Measurements from ENCODE around the gene RNF181.
"Not testable (repeated sequence)": the region's sequence is repeated elsewhere in the genome, so short reads cannot be mapped to it uniquely, and the experiment has no call there.

Gene RNF181

GRCh38 chr2:85617723-85618122 is 22.2 kb downstream of the RNF181 start:
- not testable (repeated sequence) for DNase-seq

GRCh38 chr2:85619617-85620016 is 24.1 kb downstream of the RNF181 start:
- DNase-seq = no peak

- no peak for DNase-seq
Measured at GRCh38 chr2:85621338-85621737, 25.8 kb downstream of the RNF181 start.

GRCh38 chr2:85623991-85624390 is 28.4 kb downstream of the RNF181 start:
- DNase-seq = no peak

- DNase-seq = no peak
Measured at GRCh38 chr2:85628658-85629057, 33.1 kb downstream of the RNF181 start.

- no peak for DNase-seq
Measured at GRCh38 chr2:85631316-85631715, 35.8 kb downstream of the RNF181 start.

GRCh38 chr2:85635011-85635410 is 39.5 kb downstream of the RNF181 start:
- no peak for DNase-seq

GRCh38 chr2:85635636-85636035 is 40.1 kb downstream of the RNF181 start:
- no peak for DNase-seq

GRCh38 chr2:85642725-85643124 is 47.2 kb downstream of the RNF181 start:
- no peak for DNase-seq

- no peak for DNase-seq
Measured at GRCh38 chr2:85644909-85645308, 49.4 kb downstream of the RNF181 start.

- no peak for DNase-seq
Measured at GRCh38 chr2:85646166-85646565, 50.6 kb downstream of the RNF181 start.

Data from NCI-H2029 treated with DMSO at 0.1 percent for 48 hours (cell line).